SW 1271 (cell line): ENCODE measurements around the gene CCM2.
"Not testable (repeated sequence)": the region's sequence is repeated elsewhere in the genome, so short reads cannot be mapped to it uniquely, and the experiment has no call there.

Experiments
- DNase-seq, 2 experiments: peaks; one replicate each; lab custom pipeline; 2025; lab: John Stamatoyannopoulos, UW

Gene CCM2

DNA sequence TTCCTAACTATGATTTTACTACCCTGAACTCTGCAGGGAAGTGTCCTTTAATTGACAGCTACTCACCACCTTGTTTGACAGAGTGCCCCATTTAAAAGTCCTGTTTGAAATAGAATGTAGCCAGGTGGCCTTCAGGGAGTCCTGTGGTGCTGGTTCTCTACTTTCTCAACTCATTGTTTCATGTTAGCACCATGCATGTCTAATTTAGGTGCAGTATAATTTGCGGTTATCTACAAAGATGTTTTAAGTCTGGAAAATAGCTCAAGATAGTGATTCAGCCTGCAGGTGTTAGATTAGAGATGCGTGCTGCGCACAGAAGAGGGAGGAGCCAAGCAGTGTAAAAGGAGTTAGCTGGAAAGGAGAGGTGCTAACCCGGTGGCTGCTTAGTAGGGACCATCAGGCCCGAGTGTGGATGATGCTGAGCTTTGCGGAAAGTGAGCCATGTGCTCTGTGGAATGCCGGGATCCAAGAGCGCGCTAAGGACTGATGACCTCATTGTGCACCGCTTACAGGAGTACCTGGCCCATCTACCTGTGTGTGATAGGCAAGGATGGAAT, 1.2 kb downstream of the CCM2 start:
- DNase-seq: no peak

DNA sequence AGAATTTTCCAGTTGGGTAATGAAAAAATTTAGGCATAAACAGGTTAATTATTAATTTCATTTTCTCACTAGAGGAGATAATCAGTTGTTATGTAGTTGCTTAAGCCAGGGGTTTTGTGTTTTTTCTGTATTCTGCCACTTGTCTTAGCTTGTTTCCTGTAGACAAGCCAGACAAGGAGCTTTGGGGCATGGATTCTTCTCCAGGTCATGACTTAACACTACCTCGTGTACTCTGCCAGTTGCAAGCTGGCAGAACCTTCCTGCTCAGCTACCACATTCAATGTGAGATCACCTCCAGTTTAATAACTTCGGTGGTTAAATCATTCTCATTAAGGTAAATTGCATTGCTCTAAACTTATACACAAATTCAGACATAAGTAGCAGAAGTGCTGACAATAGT, 1.8 kb downstream of the CCM2 start:
- DNase-seq: no peak

GRCh38 chr7:45003789-45004188, 3.8 kb downstream of the CCM2 start:
- no peak for DNase-seq

DNA sequence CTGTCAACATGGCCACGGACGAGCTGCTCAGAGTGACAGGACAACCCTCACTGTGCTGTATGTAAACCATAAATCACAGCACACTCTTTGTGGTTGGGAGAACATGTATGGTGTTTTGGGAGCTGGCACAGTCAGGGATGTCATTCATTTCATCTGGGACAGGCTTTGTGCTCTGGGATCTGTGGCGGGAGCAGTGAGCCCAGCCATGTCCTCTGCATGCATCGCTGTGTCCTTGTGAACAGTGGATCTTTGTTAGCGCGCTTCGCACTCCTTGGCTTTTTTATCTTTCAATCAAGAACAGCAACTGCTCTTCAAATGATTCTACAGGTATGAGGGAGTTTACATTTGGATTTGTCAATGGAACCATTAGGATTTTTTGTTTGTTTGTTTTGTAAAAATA, 7.1 kb downstream of the CCM2 start:
- no peak for DNase-seq

GRCh38 chr7:45007571-45008328, 7.7 kb downstream of the CCM2 start:
- no peak for DNase-seq

DNA sequence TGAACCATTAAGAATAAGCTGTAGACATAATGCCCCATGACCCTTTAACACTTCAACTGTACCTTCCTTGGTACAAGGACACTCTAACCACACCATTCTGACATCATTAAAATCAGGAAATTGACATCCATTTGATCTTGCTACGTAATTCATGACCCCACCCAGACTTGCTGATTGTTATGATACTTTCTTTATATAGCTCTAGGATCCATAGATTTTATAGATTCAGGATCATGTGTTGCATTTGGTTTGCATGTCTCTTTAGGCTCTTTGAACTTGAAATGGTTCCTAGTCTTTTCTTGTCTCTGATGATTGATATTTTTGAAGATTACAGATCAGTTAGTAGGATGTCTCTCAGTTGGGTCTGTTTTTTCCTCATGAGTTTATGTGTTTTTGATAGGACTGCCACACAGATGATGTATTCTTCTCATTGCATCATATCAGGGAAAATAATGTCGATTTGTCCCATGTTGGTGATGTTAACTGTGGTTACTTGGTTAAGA, 13.5 kb downstream of the CCM2 start:
- no peak for DNase-seq

DNA sequence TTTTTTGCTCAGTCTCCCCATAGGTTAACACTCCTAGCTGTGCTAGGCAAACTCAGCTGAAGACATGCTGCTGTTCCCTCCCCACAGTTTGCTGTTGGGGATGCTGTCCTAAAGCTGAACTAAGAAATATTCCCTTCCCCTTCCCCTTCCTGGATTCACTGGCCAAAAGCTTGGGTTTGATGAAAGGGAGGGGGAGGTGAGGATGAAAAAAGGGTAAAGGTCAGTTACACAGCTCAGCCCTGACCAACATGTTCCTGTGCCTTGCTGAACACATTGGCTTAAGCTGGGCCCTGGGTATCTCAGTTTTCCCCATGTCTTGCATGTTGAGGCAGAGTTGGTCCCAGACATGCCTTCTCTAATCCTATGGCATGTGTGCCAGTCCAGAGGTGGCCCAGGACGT, 15.3 kb downstream of the CCM2 start:
- DNase-seq: no peak

DNA sequence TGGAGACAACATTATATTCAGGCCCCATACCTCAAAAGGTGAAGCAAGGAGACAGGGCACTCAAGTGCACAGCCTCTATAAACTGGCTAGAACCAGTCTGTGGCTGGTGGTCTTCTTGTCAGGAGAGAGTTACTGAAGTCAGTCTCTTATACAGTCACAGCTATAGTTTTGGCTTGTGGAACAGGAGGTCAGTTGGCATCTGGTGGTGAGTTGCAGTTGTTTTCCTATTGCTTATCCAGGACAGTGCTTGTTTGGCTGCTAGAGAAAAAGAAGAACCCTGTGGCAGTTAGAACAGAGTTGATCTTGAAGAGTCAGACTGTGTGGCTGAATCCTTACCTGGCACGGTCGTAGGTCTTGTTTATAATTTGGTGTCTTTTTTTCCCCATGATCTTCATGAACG, 17.3 kb downstream of the CCM2 start:
- no peak for DNase-seq

DNA sequence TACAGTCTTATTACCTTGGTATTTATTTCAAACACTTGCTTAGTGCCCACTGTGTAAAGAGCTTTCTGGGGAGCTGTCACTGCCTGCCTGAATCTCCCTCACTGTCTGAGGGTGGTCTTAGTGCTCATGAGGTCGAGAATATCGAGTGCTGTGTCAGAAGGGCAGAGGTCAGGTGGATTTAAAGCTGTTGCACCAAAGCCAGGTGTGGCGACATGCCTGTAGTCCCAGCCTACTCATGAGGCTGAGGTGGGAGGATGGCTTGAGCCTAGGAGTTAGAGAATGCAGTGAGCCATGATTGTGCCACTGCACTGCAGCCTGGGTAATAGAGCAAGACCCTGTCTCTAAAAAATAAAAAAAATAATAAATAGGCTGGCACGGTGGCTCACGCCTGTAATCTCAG, 20.9 kb downstream of the CCM2 start:
- DNase-seq: no peak

DNA sequence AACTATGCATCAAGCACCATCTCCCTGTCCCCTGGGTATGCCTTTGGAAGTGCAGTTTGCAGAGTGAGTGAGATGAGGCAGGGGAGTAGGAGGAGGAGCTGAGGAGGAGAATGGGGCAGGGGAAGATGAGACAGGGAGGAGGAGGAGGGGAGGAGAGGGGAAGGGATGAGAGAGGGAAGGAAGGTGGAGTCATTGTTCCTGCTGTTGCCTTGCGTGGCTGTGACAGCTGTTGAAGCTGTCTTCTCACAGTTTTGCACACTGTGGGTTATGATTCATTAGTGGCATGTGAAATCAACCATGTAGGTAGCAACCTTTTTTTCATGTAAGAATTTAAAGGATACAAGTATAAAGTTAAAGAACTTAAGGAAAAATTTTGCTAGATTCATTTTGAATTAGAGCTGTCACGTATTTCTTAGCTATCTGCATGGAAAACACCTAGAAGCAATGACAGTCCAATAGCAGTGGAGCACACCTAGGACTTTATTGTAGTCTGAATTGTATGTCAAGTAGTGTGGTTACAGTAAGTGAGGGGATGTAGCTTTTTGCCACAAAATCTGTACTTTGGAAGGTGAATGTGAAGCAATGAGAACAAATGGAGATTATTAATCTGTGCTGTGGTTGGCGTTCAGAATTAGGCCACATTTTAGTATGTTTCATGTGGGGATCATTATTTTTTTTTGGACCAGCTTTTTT, 21.7 kb downstream of the CCM2 start:
- DNase-seq: no peak

DNA sequence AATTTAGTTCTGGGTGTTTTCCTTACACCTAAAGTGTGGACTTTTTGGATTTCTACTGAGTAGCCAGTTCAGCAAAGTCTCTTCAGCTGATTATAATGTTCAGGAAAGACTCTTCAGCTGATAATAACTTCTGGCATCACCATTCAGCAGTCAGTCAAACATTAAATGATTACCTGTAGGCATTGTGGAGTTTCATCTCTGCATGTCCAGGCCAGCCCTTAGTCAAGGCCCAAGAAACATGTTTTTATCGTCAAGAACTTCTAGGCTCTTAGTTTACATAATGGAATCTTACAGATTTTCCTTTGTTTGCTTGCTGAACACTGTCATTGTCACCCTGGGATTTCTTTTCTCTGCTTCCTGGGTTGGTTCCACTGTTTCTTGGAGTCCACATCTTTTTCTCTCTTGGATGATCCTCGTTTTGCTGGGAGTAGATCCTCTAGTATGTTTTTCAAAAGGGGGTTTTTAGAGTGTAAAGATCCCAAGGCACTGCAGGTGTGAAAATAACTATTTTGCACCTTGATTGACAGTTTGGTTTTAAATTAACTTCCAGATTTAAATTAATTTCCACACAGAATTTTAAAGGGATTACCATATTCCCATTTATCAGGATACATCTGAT, 24.2 kb downstream of the CCM2 start:
- DNase-seq: no peak

DNA sequence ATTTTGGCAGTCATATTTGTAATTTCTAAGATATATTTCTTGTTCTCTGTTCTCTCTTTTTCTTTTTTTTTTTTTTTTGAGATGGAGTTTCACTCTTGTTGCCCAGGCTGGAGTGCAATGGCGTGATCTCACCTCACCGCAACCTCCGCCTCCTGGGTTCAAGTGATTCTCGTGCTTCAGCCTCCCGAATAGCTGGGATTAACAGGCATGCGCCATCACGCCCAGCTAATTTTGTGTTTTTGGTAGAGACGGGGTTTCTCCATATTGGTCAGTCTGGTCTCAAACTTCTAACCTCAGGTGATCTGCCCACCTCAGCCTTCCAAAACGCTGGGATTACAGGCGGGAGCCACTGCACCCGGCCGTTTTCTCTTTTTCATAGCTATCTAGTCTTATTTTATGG, 25.5 kb downstream of the CCM2 start:
- not testable (repeated sequence) for DNase-seq

DNA sequence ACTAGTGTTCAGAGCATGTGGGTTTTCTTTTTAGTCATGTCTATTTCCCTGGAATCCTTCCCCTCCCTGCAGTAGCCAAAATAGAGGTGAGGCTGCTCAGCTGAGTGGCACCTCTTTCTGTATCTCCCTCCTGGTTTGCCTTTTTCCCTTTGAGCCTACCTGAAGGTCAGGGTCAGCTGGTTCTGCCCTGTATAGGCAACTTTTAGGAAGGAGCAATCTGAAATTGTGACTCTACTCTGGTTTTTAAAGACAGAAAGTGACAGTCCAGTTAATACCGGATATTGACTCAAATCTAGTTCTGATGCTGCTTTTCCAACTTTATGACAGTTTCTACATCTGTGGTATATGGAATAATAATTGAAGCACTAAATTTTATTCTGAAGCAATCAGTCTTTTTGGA, 26.0 kb downstream of the CCM2 start:
- DNase-seq: no peak

- no peak for DNase-seq
These were observed 27.2 kb downstream of the CCM2 start for GRCh38 chr7:45026984-45027773.

GRCh38 chr7:45027774-45028114, 27.7 kb downstream of the CCM2 start:
- DNase-seq: no peak

GRCh38 chr7:45028138-45028919, 28.3 kb downstream of the CCM2 start:
- DNase-seq: no peak

DNA sequence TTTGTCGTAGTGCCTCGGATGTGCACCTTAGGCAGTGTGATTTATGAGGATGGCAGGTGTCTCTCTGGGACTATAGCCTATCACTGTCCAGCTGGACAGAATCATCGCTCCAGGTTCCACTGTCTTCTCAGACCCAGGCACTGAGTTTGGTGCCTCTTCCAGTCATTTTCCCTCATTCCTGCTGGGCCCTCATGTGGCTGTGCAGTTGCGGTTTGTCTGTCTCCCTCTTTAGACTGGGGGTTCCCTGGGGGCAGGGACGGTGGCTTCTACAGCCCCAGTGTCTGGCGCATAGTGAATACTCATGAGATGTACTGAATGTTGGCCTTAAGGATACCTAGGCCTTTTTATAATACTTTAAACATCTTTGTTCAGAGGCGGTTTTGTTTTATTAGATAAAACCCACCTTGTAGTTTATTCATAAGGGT, 28.9 kb downstream of the CCM2 start:
- no peak for DNase-seq

- no peak for DNase-seq
These were observed 31.8 kb downstream of the CCM2 start for GRCh38 chr7:45031829-45032228.

GRCh38 chr7:45032421-45032820, 32.4 kb downstream of the CCM2 start:
- DNase-seq: no peak

DNA sequence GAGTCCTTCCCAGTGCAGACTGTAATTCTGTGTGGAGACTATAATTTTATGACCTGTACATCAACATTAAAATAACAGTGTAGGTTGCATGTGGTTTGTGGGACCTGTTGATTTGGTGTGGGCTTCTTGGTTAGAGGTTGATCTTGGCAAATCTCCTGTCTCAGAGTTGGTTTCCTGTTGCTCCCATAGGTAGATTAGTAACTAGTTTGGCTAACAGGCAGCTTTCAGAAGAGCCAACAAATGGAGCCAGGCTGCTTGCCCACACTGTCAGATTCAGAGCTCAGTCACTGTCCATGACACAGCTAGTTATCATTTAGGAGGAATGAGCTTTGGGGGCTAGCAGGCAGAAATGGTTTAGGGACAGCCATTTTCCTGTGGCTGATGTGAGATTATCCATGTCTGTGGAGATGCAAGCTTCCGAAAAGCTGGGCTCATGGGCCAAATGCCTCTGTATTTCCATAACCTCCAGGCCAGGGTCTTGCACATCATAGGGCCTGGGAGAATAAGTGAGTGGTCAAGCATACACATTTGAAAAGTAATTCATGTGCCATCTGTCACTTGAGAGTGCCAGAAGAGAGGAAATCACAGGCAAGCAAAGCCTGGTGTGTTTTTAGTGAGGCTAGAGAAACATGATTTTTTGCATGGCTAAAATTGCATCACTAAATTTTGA, 33.4 kb downstream of the CCM2 start:
- no peak for DNase-seq

DNA sequence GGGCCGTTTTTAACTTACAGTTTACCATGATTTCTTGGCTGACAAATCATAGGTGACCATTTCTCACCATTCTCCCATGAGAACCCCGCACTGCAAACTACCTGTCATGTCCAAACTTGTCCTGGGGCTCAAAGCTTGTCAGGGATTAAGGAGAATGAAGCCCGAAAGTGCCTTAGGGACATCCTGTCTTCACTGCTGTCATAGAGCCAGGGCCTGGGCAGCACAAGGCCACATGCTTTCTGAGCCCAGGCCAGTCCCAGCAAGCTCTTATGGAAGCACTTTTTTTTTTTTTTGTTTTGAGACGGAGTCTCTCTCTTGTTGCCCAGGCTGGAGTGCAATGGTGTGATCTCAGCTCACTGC, 33.9 kb downstream of the CCM2 start:
- no peak for DNase-seq
